Endothelial cell of umbilical vein (primary cell): Measurements from ENCODE around the gene TMEFF1. TPM values are rescaled to one million over a fixed set of nuclear protein-coding genes. Genes with fewer than 3 reads are reported as not detected.

Experiments used
- BruUV-seq: library from RNA; stranded (reverse); fragments of 400-500 nt; replicated peaks from 2 replicates; lab custom pipeline; 2021; lab: Mats Ljungman, UMichigan
- CTCF ChIA-PET: fragments of 300-600, 350-600 bp; sonication (Branson Sonifier 250); formaldehyde crosslinking; loops from one replicate; lab custom pipeline; 2021; ENCODE audit warnings: antibody characterized with exemption, inconsistent platforms; lab: Charles Lee
- POLR2A ChIA-PET: fragments of 300-600, 350-600 bp; sonication (Branson Sonifier 250); formaldehyde crosslinking; loops from one replicate; lab custom pipeline; 2021; ENCODE audit warnings: antibody characterized with exemption, inconsistent platforms; lab: Charles Lee
- DNase-seq: peaks from one replicate; pipeline ENCODE4 v3.0.0-alpha.2; 2011; ENCODE audit warnings: low read depth, low spot score
- FAIRE-seq: peaks from 2 replicates; lab custom pipeline; 2011; peaks lifted over from hg19 to GRCh38; lab: Jason Lieb, UNC
- H2AFZ ChIP-seq: 2 replicates; pipeline ENCODE4 v1.6.0; 2012; ENCODE audit warnings: low read depth, low read length, control low read depth, inconsistent platforms
- H3K27ac ChIP-seq: 2 replicates; pipeline ENCODE4 v1.5.1; 2011; ENCODE audit warnings: low read depth, mild to moderate bottlenecking, control low read depth, low read length, moderate library complexity; ENCODE audit not compliant: insufficient read depth
- H3K27me3 ChIP-seq, 2 experiments: 2 replicates each; pipeline versions ENCODE4 v1.6.0 to v1.6.1; 2011; ENCODE audit warnings: low read length in 2 of 2, mixed read lengths in 1 of 2; ENCODE audit not compliant: control insufficient read depth in 2 of 2, insufficient read depth in 2 of 2
- H3K36me3 ChIP-seq, 2 experiments: 2 replicates in 1 of 2; 3 replicates in 1 of 2; pipeline ENCODE4 v1.5.1; 2011; ENCODE audit warnings: low read length in 2 of 2, mild to moderate bottlenecking in 1 of 2, moderate library complexity in 1 of 2; ENCODE audit not compliant: control insufficient read depth in 2 of 2, insufficient read depth in 2 of 2; ENCODE audit errors: extremely low read depth in 1 of 2
- H3K4me1 ChIP-seq: 3 replicates; pipeline ENCODE4 v1.5.1; 2011; ENCODE audit warnings: mild to moderate bottlenecking, low read length; ENCODE audit not compliant: control insufficient read depth, insufficient read depth; ENCODE audit errors: extremely low read depth
- H3K4me2 ChIP-seq: 2 replicates; pipeline ENCODE4 v1.6.1; 2011; ENCODE audit warnings: low read length, control low read depth, mixed read lengths; ENCODE audit not compliant: insufficient read depth
- H3K4me3 ChIP-seq, 3 experiments: fragments of 200-600 bp in 1 of 3; sonication (generic), shearing (Covaris generic) in 1 of 3; replicated peaks in 1 of 3; 2 replicates each; pipeline ENCODE4 v1.5.1; 2011 to 2016; ENCODE audit warnings: control low read depth in 3 of 3, low read length in 3 of 3, mild to moderate bottlenecking in 2 of 3, inconsistent platforms in 1 of 3, low read depth in 1 of 3, moderate library complexity in 1 of 3; ENCODE audit not compliant: insufficient read depth in 1 of 3
- H3K79me2 ChIP-seq: 2 replicates; pipeline ENCODE4 v1.6.0; 2012; ENCODE audit warnings: low read length, inconsistent platforms; ENCODE audit not compliant: control insufficient read depth, insufficient read depth
- H3K9ac ChIP-seq: replicated peaks from 2 replicates; pipeline ENCODE3; 2011; ENCODE audit warnings: low read length, control low read depth; ENCODE audit not compliant: insufficient read depth; ENCODE audit errors: extremely low read depth
- H3K9me1 ChIP-seq: replicated peaks from 3 replicates; pipeline ENCODE4 v1.6.0; 2011; ENCODE audit warnings: mild to moderate bottlenecking, low read length; ENCODE audit not compliant: control insufficient read depth, insufficient read depth; ENCODE audit errors: extremely low read depth
- H3K9me3 ChIP-seq: replicated peaks from 2 replicates; pipeline ENCODE4 v1.5.1; 2012; ENCODE audit warnings: low read length, inconsistent platforms; ENCODE audit not compliant: control insufficient read depth, insufficient read depth
- H4K20me1 ChIP-seq: replicated peaks from 2 replicates; pipeline ENCODE3; 2011; ENCODE audit warnings: mild to moderate bottlenecking, low read length; ENCODE audit not compliant: control insufficient read depth, insufficient read depth; ENCODE audit errors: extremely low read depth
- CTCF ChIP-seq, 2 donors: IDR thresholded peaks; 1 replicate in 1 of 2; 2 replicates in 1 of 2; pipeline ENCODE4 v1.5.1; 2011; ENCODE audit warnings: low read length in 2 of 2, mild to moderate bottlenecking in 2 of 2, moderate library complexity in 2 of 2, control low read depth in 1 of 2, inconsistent platforms in 1 of 2, low read depth in 1 of 2; ENCODE audit not compliant: insufficient read depth in 1 of 2; ENCODE audit errors: extremely low read depth in 1 of 2
- EZH2 ChIP-seq: IDR thresholded peaks from 2 replicates; pipeline ENCODE4 v1.6.1; 2012; ENCODE audit warnings: borderline replicate concordance, low read depth, mild to moderate bottlenecking, moderate library complexity, low read length, inconsistent platforms; ENCODE audit not compliant: severe bottlenecking
- FOS ChIP-seq: IDR thresholded peaks from 2 replicates; pipeline ENCODE4 v1.6.1; 2011; ENCODE audit warnings: mild to moderate bottlenecking, low read length, moderate library complexity, borderline replicate concordance; ENCODE audit not compliant: insufficient read depth
- GATA2 ChIP-seq: IDR thresholded peaks from 2 replicates; pipeline ENCODE4 v1.7.0; 2011; ENCODE audit warnings: low read depth, mild to moderate bottlenecking, moderate library complexity, mixed read lengths, low read length; ENCODE audit not compliant: insufficient read length, insufficient read depth
- JUN ChIP-seq: IDR thresholded peaks from 2 replicates; pipeline ENCODE4 v1.6.1; 2011; ENCODE audit warnings: borderline replicate concordance, low read depth; ENCODE audit not compliant: insufficient read length, insufficient read depth
- MAX ChIP-seq: IDR thresholded peaks from 2 replicates; pipeline ENCODE4 v1.6.1; 2011; ENCODE audit not compliant: insufficient read depth, insufficient read length
- MYC ChIP-seq: IDR thresholded peaks from one replicate; pipeline ENCODE4 v1.6.1; 2011; ENCODE audit warnings: mild to moderate bottlenecking, low read depth, low read length
- POLR2A ChIP-seq: IDR thresholded peaks from 2 replicates; pipeline ENCODE4 v1.6.1; 2012; ENCODE audit warnings: low read depth, mild to moderate bottlenecking, control low read depth, low read length
- POLR2AphosphoS5 ChIP-seq: IDR thresholded peaks from 2 replicates; pipeline ENCODE4 v1.6.1; 2012; ENCODE audit warnings: low read depth, mild to moderate bottlenecking, control low read depth, low read length, moderate library complexity; ENCODE audit not compliant: insufficient read depth
- dilution Hi-C: fragments of 300-500 bp; cut with MboI; formaldehyde crosslinking; loops from one replicate; pipeline ENCODE4 v1.15.0; 2019; ENCODE audit warnings: low sequenced_read_pairs; ENCODE audit not compliant: extremely low pct_ligation_motif_present
- intact Hi-C: fragments of 100-400 bp; cut with micrococcal nuclease; formaldehyde crosslinking; loops from one replicate; pipeline ENCODE4 v1.10.0; 2022
- polyA plus RNA-seq, 4 experiments: library from polyadenylated mRNA; depleted of rRNA in 3 of 4; stranded (reverse) in 3 of 4; unstranded in 1 of 4; fragments of >200 nt; gene quantifications; 2 replicates each; pipeline versions ENCODE4 v1.2.1 to v1.2.3, GENCODE V29; 2011 to 2012; ENCODE audit warnings: missing spikeins in 1 of 4
- total RNA-seq: library from RNA; stranded (reverse); gene quantifications from 2 replicates; pipeline ENCODE4 v1.2.3, GENCODE V29; 2021

The TMEFF1 gene
- total and polyA plus RNA-seq, 2 donors (not counting 3 experiments of a cell fraction or from before 2014, with no cell fraction given): 3.0 to 14.6 TPM

- intact Hi-C loops: no loop called here
Measured at GRCh38 chr9:100580257-100580656, 107.3 kb downstream of the TMEFF1 start.

More at GRCh38 chr9:100580257-100580656, 107.3 kb downstream of the TMEFF1 start:
- peaks cover 4% of the 10 kb centered on the region for H3K4me1 ChIP-seq
- no peaks in the 10 kb centered on the region for H4K20me1 ChIP-seq
- H3K36me3 ChIP-seq: no peaks in the 10 kb centered on the region
- no peak overlapping the region for H3K4me2 ChIP-seq
- DNase-seq (no peak), FAIRE-seq (no peak)
- H3K9ac ChIP-seq: no peak overlapping the region
- no peaks in the 10 kb centered on the region for H3K27me3 ChIP-seq
- H3K9me3 ChIP-seq: no peaks in the 10 kb centered on the region
- H3K79me2 ChIP-seq: no peaks in the 10 kb centered on the region
- H3K4me3 ChIP-seq: no peak overlapping the region
- no peak overlapping the region for H2AFZ ChIP-seq
- BruUV-seq: no TSS peak
- ChIA-PET POLR2A (no interaction called here), CTCF (no interaction called here)
- H3K27ac ChIP-seq: no peak overlapping the region
- no peaks in the 10 kb centered on the region for H3K9me1 ChIP-seq
- TF ChIP-seq POLR2AphosphoS5 (no peak), MYC (no peak), FOS (no peak), EZH2 (no peak), POLR2A (no peak), JUN (no peak), GATA2 (no peak), MAX (no peak), CTCF (IDR thresholded peaks at IDR 0.05; ENCODE audit: extremely low read depth in 1 of 2, insufficient read depth in 1 of 2, low read depth in 1 of 2, low read length in 2 of 2) (no peak)
- dilution Hi-C loops: no loop called here
